AG09319 (cell line): ENCODE measurements around the gene NEURL3.

ENCODE experiments used
- DNase-seq: peaks from one replicate; pipeline ENCODE4 v3.0.0-alpha.2; 2010; ENCODE audit warnings: low read depth; ENCODE audit errors: extremely low read depth
- CTCF ChIP-seq: IDR thresholded peaks from 2 replicates; pipeline ENCODE4 v1.5.1; 2011; ENCODE audit warnings: low read depth, mild to moderate bottlenecking, inconsistent platforms, low read length, moderate library complexity

Gene NEURL3

GRCh38 chr2:96509847-96510230 lies 4.7 kb upstream of the NEURL3 start:
- no peak for TF ChIP-seq CTCF
- no peak for DNase-seq

GRCh38 chr2:96509114-96509846 lies 4.1 kb upstream of the NEURL3 start:
- peak; percentile 58 for DNase-seq
- peak; percentile 96 for TF ChIP-seq CTCF

GRCh38 chr2:96508521-96509113 lies 3.5 kb upstream of the NEURL3 start:
- no peak for DNase-seq
- no peak for TF ChIP-seq CTCF

- no peak for DNase-seq
- TF ChIP-seq CTCF: peak; percentile 89
These were observed 2.9 kb upstream of the NEURL3 start for GRCh38 chr2:96507957-96508520.

GRCh38 chr2:96506907-96507240 lies 1.7 kb upstream of the NEURL3 start:
- TF ChIP-seq CTCF: no peak
- DNase-seq: no peak

GRCh38 chr2:96506016-96506906 lies 1.1 kb upstream of the NEURL3 start:
- no peak for TF ChIP-seq CTCF

More at GRCh38 chr2:96506016-96506906, 1.1 kb upstream of the NEURL3 start:
- DNase-seq: no peak
